PC-9 (cell line): Measurements from ENCODE around the gene PRRC2B.

Experiments used
- CTCF ChIP-seq: fragments of 200-600 bp; sonication (generic); conservative IDR thresholded peaks from 2 replicates; pipeline ENCODE4 v1.6.1; 2017; ENCODE audit warnings: mixed run types, antibody characterized with exemption, mild to moderate bottlenecking, moderate library complexity
- EZH2 ChIP-seq: fragments of 200-600 bp; sonication (generic); IDR thresholded peaks from 2 replicates; pipeline ENCODE4 v1.8.0; 2017; ENCODE audit warnings: antibody characterized with exemption, low read depth

DNA sequence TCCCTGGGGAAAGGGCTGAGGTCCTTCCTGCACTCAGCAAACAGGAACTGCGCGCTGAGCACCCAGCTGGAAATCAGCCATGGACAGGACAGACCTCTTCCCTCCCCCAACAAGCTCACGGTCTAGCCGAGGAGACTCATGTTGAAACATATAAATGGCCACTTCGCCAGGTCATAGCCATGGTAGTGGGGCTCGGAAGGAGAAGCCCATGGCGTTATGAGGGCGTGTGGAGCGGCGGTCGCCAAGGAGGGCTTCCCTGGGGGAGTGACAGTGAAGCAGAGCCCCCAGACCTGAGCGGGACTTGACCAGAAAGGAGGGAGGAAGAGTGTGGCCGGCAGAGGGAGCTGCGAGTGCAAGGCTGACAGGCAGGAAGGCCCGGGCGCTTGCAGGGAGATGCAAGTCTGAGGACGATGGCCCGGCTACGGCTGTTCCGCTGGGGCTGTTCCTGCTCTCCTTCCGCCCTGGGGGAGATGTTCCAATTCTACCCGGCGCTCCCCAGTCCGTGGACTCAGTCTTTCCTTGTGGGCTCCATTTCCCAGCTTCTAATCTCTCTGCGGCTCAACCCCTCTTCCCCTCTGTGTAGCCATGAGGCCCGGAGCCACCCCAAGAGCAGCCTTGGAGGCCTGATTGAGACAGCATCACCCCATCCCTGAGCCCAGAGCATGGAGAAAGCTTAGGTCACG is 43.9 kb upstream of the PRRC2B start:
- TF ChIP-seq CTCF, result peak; percentile 79
- TF ChIP-seq EZH2, result no peak
